Stimulated activated CD8-positive, alpha-beta memory T cell treated with anti-CD3 and anti-CD28 coated beads, Interleukin-15, amount 100 ng/mL, for 4 hours (primary cell): Measurements from ENCODE around the gene GBF1.
"Not testable (repeated sequence)": the region's sequence is repeated elsewhere in the genome, so short reads cannot be mapped to it uniquely, and the experiment has no call there.

Experiments used
- DNase-seq, 2 donors: peaks; one replicate each; pipeline ENCODE4 v3.0.0-alpha.2; 2020; ENCODE audit warnings: low read depth in 2 of 2

Gene GBF1

DNA sequence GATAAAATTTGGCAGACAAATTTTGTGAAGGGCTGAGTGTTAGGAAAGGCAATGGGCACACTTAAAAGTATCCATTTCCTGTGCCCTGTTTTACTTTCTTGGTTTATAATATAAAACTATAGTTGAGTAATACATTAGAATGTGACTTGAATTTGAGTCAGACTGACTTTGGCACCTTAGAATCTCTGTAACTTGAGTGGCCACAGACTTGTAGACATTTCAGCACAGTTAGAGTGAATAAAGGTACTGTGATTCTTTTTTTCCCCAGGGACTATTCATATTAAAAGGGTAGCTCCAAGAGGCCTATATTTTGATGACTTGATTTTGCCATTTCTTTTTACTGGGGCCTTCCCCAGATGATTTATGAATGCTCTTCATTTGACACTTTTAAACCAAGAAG lies 22.4 kb downstream of the GBF1 start:
- DNase-seq, result no peak

DNA sequence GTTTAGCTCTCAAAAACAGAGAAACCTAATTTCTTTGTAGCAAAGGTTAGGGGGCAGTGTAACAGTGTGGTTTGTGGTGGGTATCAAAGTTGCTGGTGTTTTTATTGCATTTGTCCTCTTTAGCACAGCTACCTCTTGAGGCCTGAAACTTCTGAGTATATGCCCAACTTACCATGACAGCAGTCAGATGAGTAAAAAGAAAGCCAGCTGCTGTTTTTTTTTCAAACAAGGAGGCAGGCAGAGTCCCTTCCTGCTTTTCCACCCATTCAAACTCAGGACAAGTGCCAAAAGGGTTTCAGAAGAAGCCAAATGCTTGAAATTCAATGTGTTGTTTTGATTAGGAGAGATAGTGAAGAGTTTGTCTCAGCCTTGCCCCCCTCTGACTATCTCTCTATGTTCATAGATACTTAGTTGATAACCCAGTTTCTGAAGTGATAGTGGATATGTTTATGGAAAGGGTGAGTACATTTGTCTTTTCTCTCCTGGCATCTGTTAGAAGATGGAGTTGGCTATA lies 23.1 kb downstream of the GBF1 start:
- DNase-seq, result no peak

DNA sequence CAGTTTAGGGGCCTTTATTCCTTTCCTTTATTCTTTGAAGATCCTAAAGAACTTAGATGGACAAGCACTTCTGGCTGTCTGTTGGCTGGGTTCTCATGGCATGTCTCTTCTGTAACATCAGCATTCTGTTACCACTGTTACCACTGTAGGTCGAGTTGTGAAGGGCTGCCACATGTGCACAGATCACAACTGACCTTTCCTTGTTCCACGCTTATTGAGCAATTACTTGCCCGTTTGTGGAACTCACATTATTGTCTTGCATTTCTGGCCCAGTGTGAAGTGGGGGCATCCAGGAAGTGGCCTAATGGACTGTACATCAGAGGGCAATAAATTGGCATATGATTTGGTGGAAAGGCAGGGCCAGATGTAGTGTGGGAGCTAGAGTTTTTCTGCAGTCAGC lies 23.7 kb downstream of the GBF1 start:
- DNase-seq, result no peak

DNA sequence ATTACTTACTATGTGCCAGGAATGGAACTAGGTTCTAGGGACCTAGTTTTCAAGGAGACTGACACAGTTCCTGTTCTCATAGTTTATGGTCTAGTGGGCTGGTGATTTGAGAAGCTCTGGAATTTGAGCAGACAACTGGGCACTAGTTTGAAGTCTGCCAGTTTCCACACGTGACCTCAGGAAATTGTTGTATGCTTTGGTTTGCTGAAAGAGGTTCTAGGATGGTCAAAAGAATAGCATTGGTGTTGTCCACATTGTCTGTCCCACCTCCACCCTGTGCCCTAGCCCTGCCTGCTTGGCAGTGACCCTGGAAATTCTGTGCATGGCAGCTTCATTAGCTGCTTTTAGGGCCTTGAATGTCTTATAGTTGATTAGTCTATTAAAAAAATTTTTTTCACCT lies 28.7 kb downstream of the GBF1 start:
- DNase-seq, result no peak

DNA sequence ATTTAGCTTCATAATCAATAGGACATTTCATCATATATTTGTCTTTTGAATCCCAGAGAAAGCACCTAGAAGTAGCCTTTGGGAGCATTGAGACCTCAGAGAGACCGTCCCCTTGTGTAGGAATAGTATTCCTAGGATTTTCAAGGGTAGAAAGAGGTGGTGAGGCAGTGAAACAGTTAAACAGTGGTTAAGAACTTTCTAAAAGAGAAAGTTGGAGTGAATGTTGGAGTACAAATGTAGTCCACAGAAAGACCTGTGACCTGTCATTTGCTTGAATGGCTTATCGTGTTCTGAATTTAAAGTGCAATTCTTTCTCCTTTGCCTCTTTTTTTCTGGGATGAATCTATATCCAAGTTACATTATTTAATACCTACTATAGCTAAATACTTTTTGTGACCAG lies 30.0 kb downstream of the GBF1 start:
- DNase-seq, result no peak

DNA sequence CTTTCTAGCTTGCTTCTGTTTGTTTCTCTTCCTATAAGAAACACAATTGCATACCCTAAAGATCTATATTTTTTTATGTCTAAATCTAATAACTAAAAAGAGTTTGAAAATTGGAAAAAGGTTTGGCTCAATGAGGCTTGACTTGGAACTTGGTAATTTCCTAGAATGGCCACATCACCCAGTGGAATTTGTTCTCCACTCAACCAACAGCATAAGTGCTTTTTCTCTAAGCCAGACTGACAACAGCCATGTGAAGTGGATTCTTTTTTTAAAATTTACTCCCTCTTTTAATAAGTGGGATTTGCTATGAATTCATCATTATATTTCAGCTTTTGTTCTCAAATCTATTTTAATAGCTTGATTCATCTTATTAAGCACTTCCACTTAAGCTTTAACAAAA lies 33.8 kb downstream of the GBF1 start:
- DNase-seq, result no peak

DNA sequence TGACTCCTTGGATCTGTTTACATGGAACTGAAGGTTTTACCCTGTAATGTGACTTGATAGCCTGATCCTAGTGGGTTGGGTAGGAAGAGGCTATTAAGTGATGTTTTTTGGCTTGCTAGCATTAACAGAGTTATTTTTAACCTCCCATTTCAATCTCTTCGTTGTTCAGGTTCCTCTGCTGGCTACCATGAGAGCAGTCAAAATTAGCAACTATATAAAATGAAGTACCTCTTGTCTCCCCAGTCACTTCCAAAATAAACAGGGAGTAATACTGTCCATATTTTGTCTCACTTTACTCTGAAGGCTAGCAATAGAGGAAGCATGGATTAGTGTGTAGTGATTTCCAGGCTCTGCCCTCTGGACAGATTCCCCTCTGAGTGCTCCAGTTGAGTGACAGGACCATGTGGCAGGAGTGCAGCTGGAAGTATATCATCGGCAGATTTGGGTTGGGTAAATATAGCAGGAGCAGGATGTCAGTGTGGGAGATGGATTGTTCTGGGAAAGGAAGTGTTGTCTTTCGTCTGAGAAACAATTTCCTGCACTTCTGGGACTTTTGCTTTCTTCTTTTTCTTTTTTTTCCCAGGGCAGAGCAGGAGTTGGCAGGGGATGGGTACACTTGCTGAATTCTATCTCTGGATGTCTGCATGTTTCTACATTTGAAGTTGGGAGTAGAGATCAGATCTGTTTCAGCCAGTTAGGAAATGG lies 35.2 kb downstream of the GBF1 start:
- DNase-seq, result no peak

DNA sequence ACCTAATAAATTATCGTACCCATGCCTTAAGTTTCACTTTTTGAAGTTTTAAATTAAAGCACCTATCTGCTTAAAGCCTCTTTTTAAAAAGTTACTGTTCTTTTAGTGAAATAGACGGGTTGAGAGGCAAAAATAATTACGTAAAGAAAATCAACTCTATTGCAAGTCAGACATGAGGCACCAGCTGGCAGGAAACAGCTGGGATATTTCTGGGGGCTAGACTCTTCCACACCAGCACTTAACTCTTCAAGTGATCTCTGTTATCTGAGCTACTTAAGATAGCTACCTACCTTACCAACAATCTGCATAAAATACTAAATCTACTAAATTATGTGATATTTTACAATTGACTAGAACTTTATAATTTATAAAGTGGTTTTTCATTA lies 35.8 kb downstream of the GBF1 start:
- no peak for DNase-seq

DNA sequence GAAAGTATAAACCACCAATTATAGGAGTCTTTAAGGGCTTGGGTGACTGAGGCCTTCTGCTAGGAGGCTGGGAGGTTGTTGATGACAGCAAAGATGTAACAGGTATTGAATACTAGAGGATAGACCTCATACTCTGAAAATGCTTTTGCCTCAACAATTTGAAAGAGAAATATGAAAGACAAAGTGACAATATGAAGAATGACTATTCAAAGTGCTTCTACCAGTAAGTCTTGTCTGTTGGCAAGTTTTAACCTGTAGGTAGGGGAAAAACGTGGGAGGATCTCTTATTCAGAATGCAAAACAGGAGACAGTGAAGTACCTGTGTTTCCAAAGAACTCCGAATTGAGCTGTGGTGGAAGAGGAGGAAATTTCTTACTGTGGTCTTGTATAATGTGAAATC lies 38.2 kb downstream of the GBF1 start:
- no peak for DNase-seq

DNA sequence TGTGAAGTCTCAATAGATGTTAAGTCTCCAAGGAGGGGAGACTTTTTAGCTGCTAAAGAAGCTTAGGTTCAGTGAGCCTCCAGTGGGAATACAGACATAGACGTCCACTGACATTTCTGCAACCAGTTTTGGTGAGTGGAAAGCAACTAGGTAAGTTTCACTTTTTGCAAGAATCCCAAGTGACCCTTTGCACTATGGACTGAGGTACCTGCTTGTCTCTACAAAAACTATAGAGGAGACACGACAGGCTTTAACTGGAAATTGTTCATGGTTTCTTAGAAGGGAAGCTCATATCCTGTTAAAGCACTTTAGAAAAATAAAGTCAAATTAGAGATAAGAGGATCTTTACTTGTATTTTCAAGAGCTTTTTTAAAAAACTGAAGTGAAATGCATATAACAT lies 38.6 kb downstream of the GBF1 start:
- DNase-seq, result no peak

DNA sequence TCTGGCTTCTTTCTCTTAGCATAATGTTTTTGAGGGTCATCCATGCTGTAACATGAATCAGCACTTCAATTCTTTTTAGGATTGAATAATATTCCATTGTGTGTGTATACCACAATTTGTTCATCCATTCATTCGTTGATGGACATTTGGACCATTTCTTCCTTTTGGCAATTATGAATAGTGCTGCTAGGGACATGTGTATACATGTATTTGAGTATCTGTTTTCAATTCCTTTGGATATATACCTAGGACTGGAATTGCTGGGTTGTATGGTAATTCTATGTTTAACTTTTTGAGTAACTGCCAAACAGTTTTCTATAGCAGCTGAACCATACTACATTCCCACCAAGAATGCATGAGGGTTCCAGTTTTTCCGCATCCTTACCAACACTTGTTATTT lies 39.2 kb downstream of the GBF1 start:
- DNase-seq, result no peak

DNA sequence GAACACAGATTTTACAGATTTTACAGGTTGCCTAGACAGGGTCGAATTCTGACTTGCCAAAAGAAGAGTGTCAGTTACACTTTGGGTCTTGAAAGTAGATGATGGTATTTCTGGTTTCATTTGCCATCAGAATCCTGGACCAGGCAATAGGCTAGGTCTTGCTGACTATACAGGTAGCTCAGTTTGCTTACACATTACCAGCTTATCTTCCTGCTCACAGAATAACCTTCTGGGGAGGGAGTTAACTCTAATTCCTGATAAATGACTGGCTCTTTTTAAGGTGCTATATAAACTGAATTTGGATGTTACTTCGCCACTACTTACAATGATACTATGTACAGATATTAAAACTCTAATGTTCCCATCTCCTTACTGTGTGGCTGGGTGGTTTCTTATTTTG lies 39.8 kb downstream of the GBF1 start:
- no peak for DNase-seq

DNA sequence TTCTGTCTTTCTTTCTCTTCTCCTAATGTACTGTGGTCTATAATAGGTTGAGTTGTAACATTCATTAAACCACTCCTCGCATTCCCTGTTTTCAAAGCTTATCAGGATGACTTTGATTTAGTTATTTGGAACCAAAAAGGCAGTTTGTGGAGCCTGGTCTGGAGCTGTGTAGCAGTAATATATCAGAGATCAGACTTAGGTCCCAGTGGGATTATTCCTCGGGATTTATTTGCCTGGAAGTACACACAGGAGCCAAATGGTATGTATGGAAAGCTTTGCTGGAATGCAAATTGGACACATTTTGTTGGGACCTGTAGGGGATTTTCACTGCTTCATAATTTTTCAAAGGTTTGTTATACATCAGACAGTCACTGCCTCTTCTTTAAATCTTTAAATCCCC lies 40.9 kb downstream of the GBF1 start:
- no peak for DNase-seq

DNA sequence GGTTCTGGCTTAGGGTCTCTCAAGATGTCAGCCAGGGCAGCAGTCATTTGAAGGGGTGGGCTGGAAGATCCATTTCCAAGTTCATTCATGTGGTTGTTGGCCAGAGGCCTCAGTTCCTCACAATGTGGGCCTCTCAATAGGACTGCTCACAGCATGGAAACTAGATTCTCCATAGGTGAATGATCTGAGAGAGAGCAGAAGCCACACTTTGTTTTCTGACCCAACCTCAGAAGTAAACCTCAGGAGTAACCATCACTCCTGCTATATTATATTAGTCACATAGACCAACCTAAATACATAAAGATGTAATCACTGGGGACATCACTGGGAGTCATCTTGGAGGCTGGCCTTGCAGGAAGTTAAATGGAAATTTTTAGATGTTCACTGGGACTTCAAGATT lies 42.2 kb downstream of the GBF1 start:
- DNase-seq, result no peak

DNA sequence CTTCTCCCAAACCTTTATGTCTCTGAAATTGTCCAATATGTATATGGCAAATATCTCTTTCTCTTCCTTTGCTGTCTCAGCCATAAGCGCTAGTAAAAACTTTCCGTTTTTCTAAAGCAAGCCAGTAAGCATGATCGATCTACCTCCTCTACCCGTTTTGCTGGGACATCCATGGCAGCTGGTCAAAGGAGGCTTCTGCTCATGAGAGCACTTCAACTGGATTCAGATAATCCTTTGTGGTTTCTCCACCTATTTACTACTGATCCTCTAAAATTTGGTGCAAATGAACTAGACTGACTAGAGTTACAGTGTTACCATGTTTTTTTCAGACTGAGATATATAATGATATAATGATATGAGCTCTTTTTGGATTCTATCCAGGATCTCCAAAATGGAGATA lies 42.7 kb downstream of the GBF1 start:
- no peak for DNase-seq

DNA sequence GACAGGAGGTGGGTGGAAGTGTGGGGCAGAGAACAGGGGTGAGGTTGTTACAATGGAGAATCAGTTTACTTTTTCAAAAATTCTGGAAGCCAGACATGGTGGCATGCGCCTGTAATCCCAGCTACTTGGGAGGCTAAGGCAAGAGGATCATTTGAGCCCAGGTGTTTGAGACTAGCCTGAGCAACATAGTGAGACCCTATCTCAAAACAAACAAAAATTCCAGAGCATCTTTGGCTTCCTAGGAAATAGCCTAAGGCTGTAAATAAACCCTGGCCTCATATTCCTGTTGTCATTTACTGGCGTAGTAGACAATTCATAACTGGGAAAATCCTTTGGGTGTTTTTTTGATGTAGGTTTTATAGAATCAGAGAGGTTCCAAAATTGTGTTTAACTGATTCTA lies 44.0 kb downstream of the GBF1 start:
- no peak for DNase-seq

DNA sequence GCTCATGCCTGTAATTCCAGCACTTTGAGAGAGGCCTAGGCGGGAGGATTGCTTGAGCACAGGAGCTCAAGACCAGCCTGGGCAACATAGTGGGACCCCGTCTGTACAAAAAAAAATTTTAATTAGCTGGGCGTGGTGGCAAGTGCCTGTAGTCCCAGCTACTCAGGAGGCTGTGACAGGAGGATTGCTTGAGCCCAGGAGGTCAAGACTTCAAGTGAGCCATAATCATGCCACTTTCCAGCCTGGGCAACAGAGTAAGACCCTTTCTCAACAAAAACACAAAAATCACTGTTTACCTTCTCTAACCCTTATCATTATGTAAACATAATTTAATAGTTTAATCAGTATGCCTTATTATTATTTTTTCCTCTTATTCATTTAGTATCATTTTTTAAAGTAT lies 44.5 kb downstream of the GBF1 start:
- no peak for DNase-seq

DNA sequence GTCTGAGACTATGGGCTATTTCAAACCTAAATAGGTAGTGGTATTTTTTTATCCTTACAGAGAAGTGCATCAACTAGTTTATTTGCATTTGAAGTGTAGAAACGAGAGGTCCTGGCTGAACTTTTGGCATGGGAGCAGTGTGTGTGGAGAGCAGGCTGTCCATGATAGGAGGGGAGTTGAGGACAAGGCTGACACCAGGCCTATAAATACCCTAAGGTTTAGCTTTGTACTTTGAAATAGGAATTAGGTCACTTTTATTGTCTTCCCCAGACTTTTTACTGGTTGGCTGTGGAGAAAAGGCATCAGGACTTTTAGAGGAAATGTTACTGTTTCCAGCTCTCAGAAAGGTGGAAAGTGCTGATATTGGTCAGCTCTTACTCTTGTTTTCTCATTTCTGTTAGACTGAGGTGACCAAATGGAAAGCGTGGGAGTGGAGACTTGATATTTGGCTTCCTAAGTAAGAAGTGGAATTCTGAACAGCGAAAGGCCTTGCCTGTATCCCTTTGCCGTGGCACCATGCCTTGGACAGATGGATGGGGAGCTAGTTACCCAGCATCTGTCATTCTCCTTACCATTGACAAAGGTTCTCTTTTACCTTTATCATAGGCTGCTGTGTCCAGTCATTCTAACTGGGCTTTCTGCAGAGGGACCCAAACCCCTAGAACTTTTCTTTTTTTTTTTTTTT lies 46.0 kb downstream of the GBF1 start:
- no peak for DNase-seq

DNA sequence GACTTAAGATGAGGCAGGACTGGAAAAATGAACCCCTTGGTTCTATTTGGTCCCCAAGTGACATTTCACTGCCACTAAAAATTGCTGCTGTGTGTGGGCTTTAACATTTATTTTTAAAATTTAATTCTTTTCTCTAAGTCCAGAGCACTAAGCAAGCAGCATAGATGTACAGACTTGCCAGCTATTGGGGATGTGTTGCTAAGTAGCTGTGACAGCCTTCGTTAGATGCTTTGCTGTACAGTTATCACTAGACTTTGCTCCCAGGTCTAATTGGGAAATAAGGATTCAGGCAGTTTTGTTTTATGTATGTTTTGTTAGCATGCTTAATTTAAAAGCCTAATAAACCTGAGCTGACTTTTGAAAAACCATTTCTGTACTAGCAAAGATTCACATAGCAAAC lies 51.8 kb downstream of the GBF1 start:
- DNase-seq, result no peak

DNA sequence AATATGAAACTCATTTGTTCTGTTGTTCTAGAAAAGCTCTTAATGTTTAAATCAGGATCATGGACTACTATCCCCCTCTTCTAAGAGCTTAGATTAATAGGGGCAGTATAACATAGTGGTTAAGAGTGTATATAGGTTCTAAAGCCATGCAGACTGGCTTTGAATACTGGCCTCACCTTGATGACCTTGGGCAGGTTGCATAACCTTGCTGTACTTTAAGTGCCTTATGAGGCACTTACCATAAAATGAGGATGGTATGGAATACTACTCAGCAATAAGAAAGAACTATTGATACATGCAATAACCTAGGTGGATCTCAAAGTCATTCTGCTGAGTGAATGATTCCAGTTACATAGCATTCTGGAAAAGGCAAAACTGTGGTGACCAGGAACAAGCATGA lies 53.6 kb downstream of the GBF1 start:
- no peak for DNase-seq

DNA sequence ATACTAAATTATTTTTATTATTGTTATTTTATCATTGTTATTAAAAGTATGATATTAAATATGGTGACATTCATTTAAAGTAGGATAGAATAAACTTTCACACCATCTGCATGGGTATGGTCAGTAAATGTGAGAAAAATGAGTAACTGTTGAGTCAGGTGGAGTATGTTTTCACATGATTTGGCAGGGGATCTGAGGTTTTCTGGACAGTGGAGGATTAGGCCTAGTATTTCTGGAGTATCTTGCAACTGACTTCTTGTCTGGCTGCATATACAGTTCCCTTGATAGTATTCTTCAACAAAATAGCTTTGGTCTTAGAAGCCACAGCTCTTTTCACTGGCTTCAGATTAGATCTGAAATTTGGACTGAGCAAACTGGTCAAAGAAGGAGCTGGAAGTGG lies 54.5 kb downstream of the GBF1 start:
- no peak for DNase-seq

DNA sequence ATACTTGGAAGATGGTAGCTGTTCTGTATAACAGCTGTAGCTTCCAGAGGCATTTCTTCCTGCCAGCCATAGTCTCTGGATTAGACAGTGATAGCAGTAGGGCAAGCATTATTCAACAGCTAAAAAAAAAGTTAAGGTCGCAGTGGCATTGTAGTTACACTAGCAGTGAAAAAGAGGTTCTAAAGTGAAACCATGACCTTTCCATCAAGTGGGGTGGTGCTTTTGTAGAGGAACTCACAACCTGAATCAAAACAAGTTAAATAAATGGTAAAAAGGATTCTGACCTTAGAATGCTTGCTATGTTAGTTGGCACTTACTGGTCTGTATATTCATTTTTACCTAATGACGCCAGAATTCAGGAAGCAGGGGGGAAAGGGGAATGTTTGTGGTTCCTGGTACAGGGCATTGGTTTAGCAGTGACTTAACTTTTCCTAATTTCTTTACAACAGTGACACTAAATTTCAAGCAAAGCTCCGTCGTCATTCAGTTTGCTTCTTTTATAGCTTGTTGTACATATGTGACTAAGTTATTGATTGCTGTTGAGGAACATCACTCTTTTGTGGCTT lies 55.0 kb downstream of the GBF1 start:
- no peak for DNase-seq

DNA sequence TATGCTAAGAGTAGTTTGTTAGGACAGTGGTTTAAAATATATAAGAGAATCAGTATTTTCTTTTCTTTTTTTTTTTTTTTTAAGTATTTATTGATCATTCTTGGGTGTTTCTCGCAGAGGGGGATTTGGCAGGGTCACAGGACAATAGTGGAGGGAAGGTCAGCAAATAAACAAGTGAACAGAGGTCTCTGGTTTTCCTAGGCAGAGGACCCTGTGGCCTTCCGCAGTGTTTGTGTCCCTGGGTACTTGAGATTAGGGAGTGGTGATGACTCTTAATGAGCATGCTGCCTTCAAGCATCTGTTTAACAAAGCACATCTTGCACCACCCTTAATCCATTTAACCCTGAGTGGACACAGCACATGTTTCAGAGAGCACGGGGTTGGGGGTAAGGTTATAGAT lies 55.6 kb downstream of the GBF1 start:
- DNase-seq, result not testable (repeated sequence)
